H1 (cell line): Measurements from ENCODE around the gene MFAP3. TPM values are rescaled to one million over a fixed set of nuclear protein-coding genes. Genes with fewer than 3 reads are reported as not detected.

Experiments
- CHD7 ChIP-seq: fragments of 300-600 bp; sonication (generic); IDR thresholded peaks from 2 replicates; pipeline ENCODE4 v1.7.1; 2012; ENCODE audit warnings: low read length, moderate library complexity, mild to moderate bottlenecking, inconsistent platforms; ENCODE audit not compliant: insufficient replicate concordance
- GABPA ChIP-seq: IDR thresholded peaks from 2 replicates; pipeline ENCODE4 v1.6.1; 2011; ENCODE audit warnings: mild to moderate bottlenecking, low read length, moderate library complexity, borderline replicate concordance; ENCODE audit not compliant: insufficient read depth
- KDM4A ChIP-seq: IDR thresholded peaks from one replicate; pipeline ENCODE4 v1.7.1; 2012; ENCODE audit warnings: low read depth, mild to moderate bottlenecking, moderate library complexity, low read length, inconsistent platforms; ENCODE audit not compliant: severe bottlenecking
- RFX5 ChIP-seq: IDR thresholded peaks from 2 replicates; pipeline ENCODE4 v1.6.1; 2011; ENCODE audit warnings: low read depth, low read length, improper control_type of control experiment, borderline replicate concordance
- polyA plus RNA-seq, 7 experiments: library from polyadenylated mRNA; depleted of rRNA in 3 of 7; stranded (reverse) in 5 of 7; unstranded in 2 of 7; fragments of >200 nt in 5 of 7; fragments of 200-250 nt in 2 of 7; gene quantifications; 1 replicate in 5 of 7; 2 replicates in 1 of 7; 4 replicates in 1 of 7; pipeline versions ENCODE4 v1.2.1 to v1.2.3, GENCODE V29; 2011 to 2013; ENCODE audit warnings: missing spikeins in 2 of 7, mixed read lengths in 2 of 7
- total RNA-seq: library from RNA; stranded (reverse); fragmentation: NEBNext Ultra II Directional; extraction: Animal tissue kit (Norgen Biotek cat#: 25700); gene quantifications from 2 replicates; pipeline ENCODE4 v1.2.1, GENCODE V29; 2021

Gene MFAP3
- total and polyA plus RNA-seq, 2 of the 8 experiments (the other 6 are each of a cell fraction or from before 2014, with no cell fraction given), result 13.7 to 27.0 TPM

GRCh38 chr5:154063372-154063771 lies 24.6 kb downstream of the MFAP3 start (continued):
- TF ChIP-seq GABPA, result no peak
- no peak for TF ChIP-seq KDM4A
- TF ChIP-seq CHD7, result no peak
- TF ChIP-seq RFX5, result no peak
